BLaER1 (cell line): Measurements from ENCODE around the gene P2RY2.

Experiments used
- H3K27ac ChIP-seq: shearing (Covaris generic); formaldehyde crosslinking; 2 replicates; pipeline ENCODE4 v1.8.1; 2022
- H3K27me3 ChIP-seq: shearing (Covaris generic); formaldehyde crosslinking; 2 replicates; pipeline ENCODE4 v1.8.1; 2022
- H3K36me3 ChIP-seq: shearing (Covaris generic); formaldehyde crosslinking; 2 replicates; pipeline ENCODE4 v1.8.1; 2022
- H3K4me1 ChIP-seq: shearing (Covaris generic); formaldehyde crosslinking; 2 replicates; pipeline ENCODE4 v1.8.1; 2022
- H3K4me2 ChIP-seq: shearing (Covaris generic); formaldehyde crosslinking; 2 replicates; pipeline ENCODE4 v1.8.1; 2022
- H3K4me3 ChIP-seq: shearing (Covaris generic); formaldehyde crosslinking; 2 replicates; pipeline ENCODE4 v1.8.1; 2022
- H3K9ac ChIP-seq: shearing (Covaris generic); formaldehyde crosslinking; 2 replicates; pipeline ENCODE4 v1.8.1; 2022
- H3K9me3 ChIP-seq: shearing (Covaris generic); formaldehyde crosslinking; 2 replicates; pipeline ENCODE4 v1.8.1; 2022
- H4K20me1 ChIP-seq: shearing (Covaris generic); formaldehyde crosslinking; 2 replicates; pipeline ENCODE4 v1.8.1; 2022
- Cebpa-rat ChIP-seq: shearing (Covaris generic); IDR thresholded peaks from 2 replicates; pipeline ENCODE4 v1.8.1; 2022

The P2RY2 gene

GRCh38 chr11:73262851-73263495, 44.9 kb downstream of the P2RY2 start:
- H3K27ac ChIP-seq: no peak overlapping the region
- H3K36me3 ChIP-seq: no peaks in the 10 kb centered on the region
- no peak overlapping the region for H3K4me2 ChIP-seq
- TF ChIP-seq Cebpa-rat: no peak
- no peaks in the 10 kb centered on the region for H3K27me3 ChIP-seq
- H3K4me3 ChIP-seq: no peak overlapping the region
- H3K9ac ChIP-seq: no peak overlapping the region
- no peaks in the 10 kb centered on the region for H4K20me1 ChIP-seq
- H3K4me1 ChIP-seq: peaks cover 27% of the 10 kb centered on the region
- no peaks in the 10 kb centered on the region for H3K9me3 ChIP-seq

GRCh38 chr11:73263640-73264039, 45.6 kb downstream of the P2RY2 start:
- Histone ChIP-seq H3K9ac (no peak overlapping the region), H3K9me3 (no peaks in the 10 kb centered on the region), H3K36me3 (no peaks in the 10 kb centered on the region), H3K4me2 (no peak overlapping the region), H3K27me3 (no peaks in the 10 kb centered on the region), H3K27ac (no peak overlapping the region), H3K4me3 (no peak overlapping the region), H4K20me1 (no peaks in the 10 kb centered on the region), H3K4me1 (peaks cover 33% of the 10 kb centered on the region)
- TF ChIP-seq Cebpa-rat: no peak

DNA sequence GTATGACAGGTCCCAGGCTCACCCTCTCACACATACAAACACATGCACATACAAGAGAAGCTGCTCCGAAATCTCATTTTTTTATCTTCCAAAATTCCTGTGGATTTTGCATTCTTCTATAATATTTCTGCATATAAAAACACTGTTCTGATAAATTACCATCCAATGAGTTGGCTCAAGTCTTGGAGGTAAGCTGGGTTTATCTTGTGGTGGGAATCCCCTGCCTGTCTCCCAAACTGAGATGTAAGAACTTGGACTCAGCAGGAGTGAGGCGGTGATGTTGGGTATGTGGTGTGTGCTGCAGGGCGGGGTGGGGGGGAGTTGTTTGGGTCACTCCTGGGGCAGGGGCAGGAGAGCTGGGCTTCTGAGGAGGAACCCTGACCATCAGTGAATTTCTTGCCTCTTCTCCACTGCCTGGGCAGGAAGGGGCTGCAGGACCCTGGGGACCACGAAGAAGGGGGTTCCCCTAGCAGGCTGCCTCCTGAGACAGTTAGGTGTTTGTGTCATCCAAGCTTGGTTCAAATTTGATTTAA, 47.3 kb downstream of the P2RY2 start:
- no peak for TF ChIP-seq Cebpa-rat
- Histone ChIP-seq H3K4me3 (no peak overlapping the region), H3K9ac (no peak overlapping the region), H3K9me3 (no peaks in the 10 kb centered on the region), H3K36me3 (no peaks in the 10 kb centered on the region), H3K27ac (no peak overlapping the region), H4K20me1 (no peaks in the 10 kb centered on the region), H3K4me1 (peaks cover 50% of the 10 kb centered on the region), H3K27me3 (no peaks in the 10 kb centered on the region), H3K4me2 (peak overlapping the region; percentile 32)

GRCh38 chr11:73265853-73266645, 48.0 kb downstream of the P2RY2 start:
- no peaks in the 10 kb centered on the region for H3K9me3 ChIP-seq
- no peak overlapping the region for H3K4me3 ChIP-seq
- H3K4me1 ChIP-seq: peaks cover 52% of the 10 kb centered on the region
- no peak overlapping the region for H3K9ac ChIP-seq
- H4K20me1 ChIP-seq: no peaks in the 10 kb centered on the region
- H3K4me2 ChIP-seq: peak overlapping the region; percentile 32
- H3K36me3 ChIP-seq: no peaks in the 10 kb centered on the region
- H3K27me3 ChIP-seq: no peaks in the 10 kb centered on the region
- TF ChIP-seq Cebpa-rat: no peak
- H3K27ac ChIP-seq: no peak overlapping the region

DNA sequence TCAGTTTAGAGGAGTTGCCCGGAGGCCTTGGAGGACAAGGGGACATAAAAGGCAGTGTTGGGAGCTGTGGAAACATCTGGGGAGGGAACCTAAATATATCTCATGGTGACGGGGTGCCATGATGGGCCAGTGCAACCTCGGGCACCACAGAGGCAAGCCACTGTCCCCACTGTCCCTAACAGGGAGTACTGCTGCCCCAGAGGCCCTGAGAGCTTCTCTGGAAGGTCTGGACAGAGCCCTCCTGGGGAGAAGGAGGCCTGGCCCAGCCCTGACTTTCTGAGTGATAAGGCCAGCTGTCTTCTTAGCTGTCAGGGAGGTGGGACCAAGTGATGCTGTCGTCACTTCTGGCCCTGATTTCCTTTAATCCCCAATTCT, 48.6 kb downstream of the P2RY2 start:
- H3K9me3 ChIP-seq: no peaks in the 10 kb centered on the region
- no peaks in the 10 kb centered on the region for H3K27me3 ChIP-seq
- no peak for TF ChIP-seq Cebpa-rat
- no peak overlapping the region for H3K4me3 ChIP-seq
- no peaks in the 10 kb centered on the region for H4K20me1 ChIP-seq
- peak overlapping the region; percentile 32; the same call in 1 of the 2 replicates for H3K4me2 ChIP-seq
- H3K9ac ChIP-seq: no peak overlapping the region
- H3K36me3 ChIP-seq: no peaks in the 10 kb centered on the region
- no peak overlapping the region for H3K27ac ChIP-seq
- peaks cover 53% of the 10 kb centered on the region for H3K4me1 ChIP-seq

DNA sequence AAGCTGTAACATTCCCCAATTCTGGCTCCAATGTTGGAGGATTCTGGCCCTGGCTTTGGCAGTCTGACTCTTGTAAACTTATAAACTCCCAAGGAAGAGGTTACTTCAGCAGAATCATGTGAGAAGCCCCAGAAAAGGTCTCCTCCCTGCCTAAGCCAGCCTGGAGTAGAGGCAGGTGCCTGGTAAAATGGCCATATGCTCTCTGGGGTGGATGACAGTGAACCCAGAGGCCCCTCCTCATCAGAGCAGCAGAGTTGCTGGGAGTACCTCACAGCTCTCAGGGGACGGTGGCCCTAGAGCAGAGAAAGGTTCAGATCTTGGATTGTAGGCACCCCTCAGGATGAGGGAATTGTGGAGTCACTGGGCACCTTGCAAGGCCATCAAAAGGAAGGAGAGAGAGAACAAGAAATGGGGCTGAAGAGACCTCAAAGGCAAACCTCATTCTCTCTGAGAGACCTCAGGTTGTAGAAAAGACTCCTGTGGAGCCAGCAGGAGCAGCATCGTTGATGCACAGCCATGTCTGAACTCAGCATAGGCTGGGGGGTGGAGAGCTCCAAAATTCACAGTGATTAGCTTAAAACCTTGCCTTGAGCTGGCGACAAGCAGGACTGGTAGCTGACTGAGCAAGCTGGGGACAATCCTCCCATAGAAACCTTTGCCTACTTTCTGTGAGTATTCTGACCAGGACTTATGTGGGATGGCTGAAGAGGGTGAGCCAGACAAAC, 49.2 kb downstream of the P2RY2 start:
- no peaks in the 10 kb centered on the region for H4K20me1 ChIP-seq
- no peaks in the 10 kb centered on the region for H3K9me3 ChIP-seq
- H3K27ac ChIP-seq: no peak overlapping the region
- no peak overlapping the region for H3K9ac ChIP-seq
- H3K4me3 ChIP-seq: no peak overlapping the region
- H3K36me3 ChIP-seq: no peaks in the 10 kb centered on the region
- peaks cover 59% of the 10 kb centered on the region for H3K4me1 ChIP-seq
- TF ChIP-seq Cebpa-rat: no peak
- H3K4me2 ChIP-seq: peak overlapping the region; percentile 32
- no peaks in the 10 kb centered on the region for H3K27me3 ChIP-seq

DNA sequence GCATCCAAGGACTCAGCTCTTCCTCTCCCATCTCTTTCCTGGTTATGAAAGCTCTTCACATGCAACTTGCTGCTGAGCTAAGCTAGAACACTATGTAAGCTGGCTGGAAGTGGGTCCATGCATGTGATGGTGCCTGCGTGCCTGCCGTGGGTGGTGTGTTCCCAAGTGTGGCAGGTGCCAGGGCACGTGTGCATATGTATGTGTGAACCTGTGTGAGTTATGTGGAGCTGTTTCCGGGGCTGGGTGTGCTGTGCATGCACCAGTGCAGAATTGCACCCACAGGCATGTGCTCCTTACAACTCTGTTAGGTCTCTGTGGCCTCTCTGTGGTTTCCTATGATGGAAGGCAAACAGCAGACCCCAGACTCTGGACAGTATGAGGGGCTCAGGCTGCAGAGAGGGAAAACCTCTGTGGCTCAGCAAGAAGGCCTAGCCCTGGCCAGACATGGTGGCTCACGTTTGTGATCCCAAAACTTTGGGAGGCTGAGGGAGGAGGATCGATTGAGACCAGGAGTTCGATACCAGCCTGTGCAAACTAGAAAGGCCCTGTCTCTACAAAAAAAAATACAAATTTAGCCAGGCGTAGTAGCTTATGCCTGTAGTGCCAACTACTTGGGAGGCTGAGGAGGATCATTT, 49.9 kb downstream of the P2RY2 start:
- Histone ChIP-seq H3K27me3 (no peaks in the 10 kb centered on the region), H4K20me1 (no peaks in the 10 kb centered on the region), H3K27ac (no peak overlapping the region), H3K4me1 (peaks cover 67% of the 10 kb centered on the region), H3K36me3 (no peaks in the 10 kb centered on the region), H3K4me3 (no peak overlapping the region), H3K9ac (no peak overlapping the region), H3K9me3 (no peaks in the 10 kb centered on the region), H3K4me2 (peak overlapping the region; percentile 32)
- TF ChIP-seq Cebpa-rat: no peak

DNA sequence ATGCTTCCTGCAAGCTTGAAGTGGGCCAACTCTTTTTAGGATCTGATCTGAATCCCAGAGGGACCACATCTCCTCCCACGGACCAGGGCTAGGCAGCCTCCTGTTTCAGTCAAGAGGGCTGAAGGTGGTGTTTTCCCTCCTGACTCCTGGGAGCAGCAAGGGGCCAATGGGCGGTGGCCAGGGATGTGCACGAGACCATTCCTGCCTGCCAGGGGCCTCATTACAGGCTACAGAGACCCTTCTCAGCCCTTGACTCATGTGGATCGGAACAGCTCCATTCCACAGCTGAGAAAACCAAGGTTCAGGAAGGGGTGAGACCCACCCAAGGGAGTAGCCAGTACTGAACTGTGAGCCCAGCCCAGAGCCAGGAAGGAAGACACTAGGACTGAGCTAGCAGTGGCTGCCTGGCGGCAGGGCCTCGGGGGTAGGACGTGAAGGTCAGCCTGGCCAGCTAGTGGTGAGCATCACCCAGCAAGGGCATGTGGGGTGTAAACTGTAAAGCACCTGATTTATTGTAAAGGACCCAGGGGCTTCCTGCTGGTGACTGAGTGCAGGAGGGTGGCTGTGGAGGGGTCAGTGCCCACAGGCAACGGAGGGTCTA, 50.7 kb downstream of the P2RY2 start:
- no peaks in the 10 kb centered on the region for H3K36me3 ChIP-seq
- H3K4me3 ChIP-seq: no peak overlapping the region
- no peaks in the 10 kb centered on the region for H3K27me3 ChIP-seq
- H4K20me1 ChIP-seq: no peaks in the 10 kb centered on the region
- no peak for TF ChIP-seq Cebpa-rat
- no peak overlapping the region for H3K27ac ChIP-seq
- H3K4me1 ChIP-seq: peaks cover 74% of the 10 kb centered on the region
- no peaks in the 10 kb centered on the region for H3K9me3 ChIP-seq
- peak overlapping the region; percentile 32 for H3K4me2 ChIP-seq
- no peak overlapping the region for H3K9ac ChIP-seq

DNA sequence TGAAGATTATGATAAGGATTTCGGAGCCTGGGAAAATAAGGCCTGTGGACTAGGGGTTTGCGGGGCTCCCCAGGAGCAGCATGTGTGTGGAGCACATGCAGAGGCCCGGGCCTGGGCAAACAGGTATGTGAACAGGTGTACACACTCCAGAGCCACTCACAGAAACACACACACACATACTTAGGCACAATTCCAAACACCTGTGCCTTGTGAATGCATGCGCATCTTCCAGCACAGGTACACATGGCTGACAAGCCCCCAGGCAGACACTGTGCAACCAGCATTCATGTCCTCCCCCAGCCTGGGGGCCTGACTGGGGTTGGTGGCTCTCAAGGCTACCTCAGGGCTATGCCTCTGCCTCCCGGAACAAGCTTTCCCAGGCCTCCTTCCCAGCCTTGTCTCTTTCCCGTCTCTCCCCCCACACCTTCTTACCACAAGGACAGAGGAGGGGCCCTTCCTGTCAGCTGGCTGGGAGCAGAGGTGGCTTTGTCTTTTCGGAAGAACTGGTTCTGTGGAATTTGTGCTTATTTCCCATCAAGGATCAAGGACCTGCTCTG, 51.5 kb downstream of the P2RY2 start:
- peaks cover 82% of the 10 kb centered on the region for H3K4me1 ChIP-seq
- no peaks in the 10 kb centered on the region for H3K36me3 ChIP-seq
- H3K27me3 ChIP-seq: no peaks in the 10 kb centered on the region
- H3K9ac ChIP-seq: no peak overlapping the region
- no peak overlapping the region for H3K4me3 ChIP-seq
- H3K4me2 ChIP-seq: peak overlapping the region; percentile 32
- TF ChIP-seq Cebpa-rat: no peak
- no peaks in the 10 kb centered on the region for H3K9me3 ChIP-seq
- H4K20me1 ChIP-seq: no peaks in the 10 kb centered on the region
- no peak overlapping the region for H3K27ac ChIP-seq
